RWPE2 (cell line): ENCODE measurements around the gene HGD.

ENCODE experiments used
- ATAC-seq: fragments of 200-7000 bp; cut with Tn5 transposase; 3 replicates; pipeline ENCODE4 v1.9.1; 2021; ENCODE audit warnings: low read depth
- DNase-seq: peaks from one replicate; pipeline ENCODE4 v3.0.0-alpha.2; 2020; ENCODE audit warnings: low spot score
- H3K27ac ChIP-seq: fragments of 450-650 bp; 2 replicates; pipeline ENCODE4 v1.5.1; 2017; ENCODE audit warnings: mild to moderate bottlenecking; ENCODE audit not compliant: poor library complexity, severe bottlenecking
- H3K27me3 ChIP-seq: fragments of 250-450 bp; sonication (Bioruptor Pico); 2 replicates; pipeline ENCODE4 v1.5.1; 2021; ENCODE audit warnings: mild to moderate bottlenecking, moderate library complexity; ENCODE audit not compliant: insufficient read depth, poor library complexity, severe bottlenecking
- H3K36me3 ChIP-seq: fragments of 250-450 bp; sonication (Bioruptor Pico); 2 replicates; pipeline ENCODE4 v1.5.1; 2020; ENCODE audit warnings: low read depth, mild to moderate bottlenecking, moderate library complexity
- H3K4me1 ChIP-seq: fragments of 250-450 bp; sonication (Bioruptor Pico); 2 replicates; pipeline ENCODE4 v1.5.1; 2021; ENCODE audit warnings: mild to moderate bottlenecking, moderate library complexity; ENCODE audit not compliant: insufficient read depth, poor library complexity, severe bottlenecking
- H3K4me3 ChIP-seq: fragments of 250-450 bp; sonication (Bioruptor Pico); 2 replicates; pipeline ENCODE4 v1.5.1; 2021; ENCODE audit warnings: mild to moderate bottlenecking, moderate library complexity; ENCODE audit not compliant: severe bottlenecking
- H3K9me3 ChIP-seq: fragments of 250-450 bp; sonication (Bioruptor Pico); 2 replicates; pipeline ENCODE4 v1.5.1; 2021; ENCODE audit warnings: mild to moderate bottlenecking, moderate library complexity; ENCODE audit not compliant: severe bottlenecking
- CTCF ChIP-seq: fragments of 450-650 bp; IDR thresholded peaks from one replicate; pipeline ENCODE4 v1.5.1; 2017; ENCODE audit warnings: mild to moderate bottlenecking, moderate library complexity; ENCODE audit not compliant: poor library complexity, severe bottlenecking

Gene HGD

GRCh38 chr3:120670576-120670975 is 11.5 kb downstream of the HGD start:
- H3K27me3 ChIP-seq = no peaks in the 10 kb centered on the region
- H3K4me3 ChIP-seq = no peak overlapping the region
- no peaks in the 10 kb centered on the region for H3K4me1 ChIP-seq
- H3K36me3 ChIP-seq = no peaks in the 10 kb centered on the region
- DNase-seq (no peak), ATAC-seq (no peak)
- no peak overlapping the region for H3K27ac ChIP-seq
- TF ChIP-seq CTCF = no peak
- H3K9me3 ChIP-seq = no peaks in the 10 kb centered on the region

- no peak overlapping the region for H3K4me3 ChIP-seq
- ATAC-seq = no peak
- no peaks in the 10 kb centered on the region for H3K36me3 ChIP-seq
- H3K9me3 ChIP-seq = no peaks in the 10 kb centered on the region
- no peak for TF ChIP-seq CTCF
- DNase-seq = no peak
- H3K27me3 ChIP-seq = no peaks in the 10 kb centered on the region
- no peaks in the 10 kb centered on the region for H3K4me1 ChIP-seq
- H3K27ac ChIP-seq = no peak overlapping the region
Observed at GRCh38 chr3:120664926-120665325, 17.1 kb downstream of the HGD start.

- H3K4me1 ChIP-seq = no peaks in the 10 kb centered on the region
- no peaks in the 10 kb centered on the region for H3K27me3 ChIP-seq
- no peaks in the 10 kb centered on the region for H3K36me3 ChIP-seq
- no peak for TF ChIP-seq CTCF
- ATAC-seq (no peak), DNase-seq (no peak)
- no peak overlapping the region for H3K27ac ChIP-seq
- no peak overlapping the region for H3K4me3 ChIP-seq
- no peaks in the 10 kb centered on the region for H3K9me3 ChIP-seq
Observed at GRCh38 chr3:120661945-120662344, 20.1 kb downstream of the HGD start.

- no peak overlapping the region for H3K27ac ChIP-seq
- no peaks in the 10 kb centered on the region for H3K4me1 ChIP-seq
- H3K27me3 ChIP-seq = no peaks in the 10 kb centered on the region
- TF ChIP-seq CTCF = no peak
- H3K36me3 ChIP-seq = no peaks in the 10 kb centered on the region
- no peaks in the 10 kb centered on the region for H3K9me3 ChIP-seq
- H3K4me3 ChIP-seq = no peak overlapping the region
- no peak for ATAC-seq
- DNase-seq = no peak
Observed at GRCh38 chr3:120661106-120661905, 20.7 kb downstream of the HGD start.

- Histone ChIP-seq H3K4me3 (no peak overlapping the region), H3K27me3 (no peaks in the 10 kb centered on the region), H3K36me3 (no peaks in the 10 kb centered on the region), H3K4me1 (no peaks in the 10 kb centered on the region), H3K27ac (no peak overlapping the region), H3K9me3 (no peaks in the 10 kb centered on the region)
- ATAC-seq (no peak), DNase-seq (no peak)
- TF ChIP-seq CTCF = no peak
Observed at GRCh38 chr3:120659834-120660233, 22.2 kb downstream of the HGD start.
